ENCODE results near the gene CYGB. TPM values are rescaled to one million over a fixed set of nuclear protein-coding genes. Genes with fewer than 3 reads are reported as not detected.

The CYGB gene
- total and polyA plus RNA-seq, 9 of the 15 experiments (the other 6 are each of a cell fraction or from before 2014, with no cell fraction given) = 0.08 to 0.95 (median 0.18) TPM; not detected in 5

- TF ChIP-seq SNIP1 (IDR thresholded peaks at IDR 0.05; ENCODE audit: low read depth) (no peak), PRDM10 (IDR thresholded peaks at IDR 0.05; ENCODE audit: partially characterized antibody) (no peak), PTBP1 (IDR thresholded peaks at IDR 0.05; ENCODE audit: low read depth, low read length) (0 out of 2 replicates have a peak, but pooled peaks have one; percentile 53)
These were observed 34.9 kb downstream of the CYGB start (continued) for GRCh38 chr17:76502341-76503211.

- FAIRE-seq = peak; percentile 29
- H2AFZ ChIP-seq (ENCODE audit: low read depth, low read length) = peak overlapping the region; percentile 95
- in situ Hi-C loops (cut with MboI) = no loop called here
These were observed 35.6 kb downstream of the CYGB start for GRCh38 chr17:76501827-76502307.

More at GRCh38 chr17:76501827-76502307, 35.6 kb downstream of the CYGB start:
- 45% methylated on average over 11 of the region's 11 CpGs for WGBS (ENCODE audit: insufficient coverage, low coverage, missing lambda C conversion rate)
- Histone ChIP-seq H3K36me3 (ENCODE audit: control insufficient read depth, insufficient read depth, low read length) (no peaks in the 10 kb centered on the region), H3K79me2 (ENCODE audit: control insufficient read depth, insufficient read depth, low read length) (no peaks in the 10 kb centered on the region), H4K20me1 (replicated peaks; ENCODE audit: control insufficient read depth, insufficient read depth, low read length) (no peaks in the 10 kb centered on the region), H3K4me2 (ENCODE audit: insufficient read depth, low read length) (peak overlapping the region; percentile 82), H3K9ac (ENCODE audit: insufficient read depth in 1 of 2, low read depth in 2 of 2, low read length in 2 of 2) (peak overlapping the region; percentile 45 to 77; a peak in 3 of 4 replicates), H3K4me1 (replicated peaks in 1 of 2; ENCODE audit: control insufficient read depth in 2 of 2, insufficient read depth in 2 of 2, low read length in 2 of 2) (peaks cover 20 to 42% of the 10 kb centered on the region in 2 experiments; a peak in 4 of 5 replicates), H3K4me3 (peak overlapping the region; percentile 71), H3K27ac (ENCODE audit: extremely low read depth, low read depth, low read length) (peak overlapping the region; percentile 38; the same call in 1 of the 3 replicates), H3K9me3 (replicated peaks; ENCODE audit: control insufficient read depth, insufficient read depth, low read depth, low read length) (no peaks in the 10 kb centered on the region), H3K9me1 (ENCODE audit: control insufficient read depth, insufficient read depth, low read length) (peaks cover 4% of the 10 kb centered on the region), H3K27me3 (ENCODE audit: control insufficient read depth in 2 of 2, insufficient read depth in 2 of 2, low read length in 2 of 2) (no peaks in the 10 kb centered on the region)
- CTCF ChIA-PET (ENCODE audit: low intra/inter-chr PET ratio) = no interaction called here
- TF ChIP-seq HMGN3 (IDR thresholded peaks at IDR 0.05; ENCODE audit: borderline replicate concordance, extremely low read depth, insufficient read length, low read depth, low read length) = peak; percentile 1
- no peak for TF ChIP-seq SNAPC5 (CRISPR knock-in tag; IDR thresholded peaks at IDR 0.05)
- no peak for TF ChIP-seq TAF15 (IDR thresholded peaks at IDR 0.05; ENCODE audit: low read depth, low read length)
- 0 out of 2 replicates have a peak, but pooled peaks have one; percentile 8 for TF ChIP-seq PHB (CRISPR knock-in tag; IDR thresholded peaks at IDR 0.05)
- TF ChIP-seq L3MBTL2 (IDR thresholded peaks at IDR 0.05) = no peak
- TF ChIP-seq EHMT2 (IDR thresholded peaks at IDR 0.05) = 0 out of 2 replicates have a peak, but pooled peaks have one; percentile 11
- BruUV-seq (replicated peaks) = no TSS peak
- ATAC-seq = no peak
- peak in 2 of 4 experiments; percentile 23 to 45 for DNase-seq (ENCODE audit: extremely low read depth in 1 of 4, low spot score in 3 of 4)
- intact Hi-C loops (cut with micrococcal nuclease) = no loop called here
- POLR2A ChIA-PET = interaction anchor here (1.5 kb wide), 1 partner anchor 9 kb away, joined by 7 read pairs; no protein-coding TSS in a partner anchor

All from K562 (cell line).